Neural crest cell (in vitro differentiated cells): ENCODE data around the gene RNF141. TPM values are rescaled to one million over a fixed set of nuclear protein-coding genes. Genes with fewer than 3 reads are reported as not detected.

Experiments
- DNase-seq: peaks from one replicate; pipeline ENCODE4 v3.0.0; 2021; ENCODE audit warnings: low read depth, mixed read lengths, low spot score
- H3K27ac Mint-ChIP-seq: one replicate; pipeline ENCODE4 v1.8.0; 2021; ENCODE audit warnings: mild to moderate bottlenecking, mixed read lengths; ENCODE audit not compliant: unreplicated experiment
- H3K27me3 Mint-ChIP-seq: 2 replicates; pipeline ENCODE4 v1.8.0; 2021; ENCODE audit warnings: low read depth, mild to moderate bottlenecking, mixed read lengths
- H3K36me3 Mint-ChIP-seq: 2 replicates; pipeline ENCODE4 v1.8.0; 2021; ENCODE audit warnings: low read depth, mild to moderate bottlenecking, mixed read lengths
- H3K4me1 Mint-ChIP-seq: 2 replicates; pipeline ENCODE4 v1.8.0; 2021; ENCODE audit warnings: mixed read lengths
- H3K4me3 Mint-ChIP-seq: one replicate; pipeline ENCODE4 v1.8.0; 2021; ENCODE audit warnings: mild to moderate bottlenecking, mixed read lengths
- H3K9me3 Mint-ChIP-seq: 2 replicates; pipeline ENCODE4 v1.8.0; 2021; ENCODE audit warnings: mixed read lengths
- CTCF ChIP-seq: fragments of 200-600 bp; sonication (generic); conservative IDR thresholded peaks from 2 replicates; pipeline ENCODE4 v1.5.0; 2021; ENCODE audit warnings: antibody characterized with exemption, mild to moderate bottlenecking
- total RNA-seq: library from RNA; stranded (reverse); gene quantifications from 2 replicates; pipeline ENCODE4 v1.2.1, GENCODE V29; 2021

Gene RNF141
- total RNA-seq, 1 donor from 2014 or later: 33.0 TPM

- no peaks in the 10 kb centered on the region for H3K36me3 Mint-ChIP-seq
- peak overlapping the region; percentile 96 for H3K27ac Mint-ChIP-seq
- TF ChIP-seq CTCF: no peak
- H3K4me1 Mint-ChIP-seq: peaks cover 15% of the 10 kb centered on the region
- H3K27me3 Mint-ChIP-seq: peaks cover 11% of the 10 kb centered on the region
- no peaks in the 10 kb centered on the region for H3K9me3 Mint-ChIP-seq
- DNase-seq: no peak
- peak overlapping the region; percentile 96 for H3K4me3 Mint-ChIP-seq
Measured at GRCh38 chr11:10541561-10541930, 559 bp upstream of the RNF141 start.

- H3K27me3 Mint-ChIP-seq: peaks cover 11% of the 10 kb centered on the region
- no peaks in the 10 kb centered on the region for H3K36me3 Mint-ChIP-seq
- peak overlapping the region; percentile 68 for H3K27ac Mint-ChIP-seq
- TF ChIP-seq CTCF: no peak
- no peak for DNase-seq
- H3K4me1 Mint-ChIP-seq: peaks cover 15% of the 10 kb centered on the region
- H3K9me3 Mint-ChIP-seq: no peaks in the 10 kb centered on the region
- peak overlapping the region; percentile 96 for H3K4me3 Mint-ChIP-seq
Measured at GRCh38 chr11:10540546-10540914, 457 bp downstream of the RNF141 start.

- peaks cover 11% of the 10 kb centered on the region for H3K27me3 Mint-ChIP-seq
- H3K4me3 Mint-ChIP-seq: peak overlapping the region; percentile 96
Measured at GRCh38 chr11:10539339-10539738, 1.6 kb downstream of the RNF141 start.

GRCh38 chr11:10538924-10539323 lies 2.1 kb downstream of the RNF141 start:
- peak overlapping the region; percentile 54 for H3K4me3 Mint-ChIP-seq
- H3K9me3 Mint-ChIP-seq: no peaks in the 10 kb centered on the region
- TF ChIP-seq CTCF: no peak
- no peaks in the 10 kb centered on the region for H3K36me3 Mint-ChIP-seq
- H3K27ac Mint-ChIP-seq: no peak overlapping the region
- peaks cover 8% of the 10 kb centered on the region for H3K27me3 Mint-ChIP-seq
- H3K4me1 Mint-ChIP-seq: peaks cover 15% of the 10 kb centered on the region
- DNase-seq: no peak

More at GRCh38 chr11:10539339-10539738, 1.6 kb downstream of the RNF141 start:
- peaks cover 15% of the 10 kb centered on the region for H3K4me1 Mint-ChIP-seq
- no peak for DNase-seq
- no peaks in the 10 kb centered on the region for H3K9me3 Mint-ChIP-seq
- no peak for TF ChIP-seq CTCF
- H3K36me3 Mint-ChIP-seq: no peaks in the 10 kb centered on the region
- no peak overlapping the region for H3K27ac Mint-ChIP-seq

- Mint-ChIP-seq H3K27me3 (peaks cover 8% of the 10 kb centered on the region), H3K4me1 (peaks cover 15% of the 10 kb centered on the region), H3K9me3 (no peaks in the 10 kb centered on the region), H3K36me3 (no peaks in the 10 kb centered on the region), H3K4me3 (no peak overlapping the region), H3K27ac (no peak overlapping the region)
- no peak for DNase-seq
- TF ChIP-seq CTCF: no peak
Measured at GRCh38 chr11:10537600-10537999, 3.4 kb downstream of the RNF141 start.

GRCh38 chr11:10534316-10534715 lies 6.7 kb downstream of the RNF141 start:
- Mint-ChIP-seq H3K27ac (no peak overlapping the region), H3K4me1 (no peaks in the 10 kb centered on the region), H3K36me3 (peaks cover 2% of the 10 kb centered on the region), H3K4me3 (no peak overlapping the region), H3K27me3 (no peaks in the 10 kb centered on the region), H3K9me3 (no peaks in the 10 kb centered on the region)
- DNase-seq: no peak
- TF ChIP-seq CTCF: no peak
